Sigmoid colon (tissue), 7 donors: ENCODE results near the gene SH3RF3. TPM values are rescaled to one million over a fixed set of nuclear protein-coding genes. Genes with fewer than 3 reads are reported as not detected.
A peak's percentile ranks its signal among the peaks of the same experiment; 100 is the strongest.

Source experiments
- DNase-seq: peaks from one replicate; pipeline ENCODE4 v3.0.0-alpha.2; 2019
- H3K27ac ChIP-seq, 4 donors: fragments of 200-600 bp; sonication (generic); one replicate each; pipeline ENCODE4 v1.5.1; 2016 to 2019; ENCODE audit warnings: mild to moderate bottlenecking in 1 of 4
- H3K27me3 ChIP-seq, 3 donors: fragments of 200-600 bp; sonication (generic); one replicate each; pipeline ENCODE4 v1.5.1; 2019; ENCODE audit warnings: mild to moderate bottlenecking in 1 of 3
- H3K36me3 ChIP-seq, 4 donors: fragments of 200-600 bp; sonication (generic); one replicate each; pipeline ENCODE4 v1.5.1; 2016 to 2019
- H3K4me1 ChIP-seq, 4 donors: fragments of 200-600 bp; sonication (generic); one replicate each; pipeline ENCODE4 v1.5.1; 2017 to 2019
- H3K4me3 ChIP-seq, 4 donors: fragments of 200-600 bp; sonication (generic); one replicate each; pipeline ENCODE4 v1.5.1; 2017 to 2019; ENCODE audit warnings: mild to moderate bottlenecking in 2 of 4, moderate library complexity in 1 of 4
- H3K9me3 ChIP-seq, 4 donors: fragments of 200-600 bp in 3 of 4; sonication (generic) in 3 of 4; one replicate each; pipeline versions ENCODE4 v1.5.1 to v1.6.1; 2013 to 2019
- EP300 ChIP-seq, 4 donors: sonication (generic); formaldehyde crosslinking; IDR thresholded peaks; one replicate each; pipeline ENCODE4 v1.6.1; 2017; ENCODE audit warnings: antibody characterized with exemption in 4 of 4
- POLR2A ChIP-seq, 2 donors: fragments of 450-650 bp; IDR thresholded peaks; one replicate each; pipeline ENCODE4 v1.6.1; 2016; ENCODE audit warnings: antibody characterized with exemption in 2 of 2, mild to moderate bottlenecking in 2 of 2, moderate library complexity in 2 of 2
- POLR2AphosphoS5 ChIP-seq, 4 donors: sonication (generic); formaldehyde crosslinking; IDR thresholded peaks; one replicate each; pipeline ENCODE4 v1.6.1; 2017; ENCODE audit warnings: antibody characterized with exemption in 4 of 4
- WGBS, 2 donors: extraction: QIAGEN DNeasy Blood & Tissue Kit; methylation state at CpG; one replicate each; pipeline ENCODE4 v1.1.7; 2013; 5-methylcytosine and 5-hydroxymethylcytosine counted together
- intact Hi-C: fragments of 100-400 bp; cut with DNase I; formaldehyde crosslinking; loops from one replicate; pipeline ENCODE4 v1.15.1; 2023
- polyA plus RNA-seq, 3 donors: library from polyadenylated mRNA; stranded (reverse); fragments of 200-250 nt; gene quantifications; one replicate each; pipeline ENCODE4 v1.2.3, GENCODE V29; 2013
- total RNA-seq, 4 donors: library from RNA; depleted of rRNA; stranded (reverse); fragments of >200 nt; gene quantifications; one replicate each; pipeline ENCODE4 v1.1.0, GENCODE V29; 2016
- TF ChIP-seq, protein P1 (sequence below), 4 experiments: fragments of 450-650 bp in 3 of 4; fragments of 200-600 bp in 1 of 4; IDR thresholded peaks; one replicate each; pipeline ENCODE4 v1.5.1; 2016 to 2019; ENCODE audit warnings: antibody characterized with exemption in 4 of 4, mild to moderate bottlenecking in 3 of 4, moderate library complexity in 2 of 4
- donor health status: healthy with polysubstance abuse.
- donor health status: Bipolar disorder and iron deficiency.
- donor health status: healthy.

SH3RF3 gene
- total and polyA plus RNA-seq, 7 donors = 0.69 to 10.0 (median 3.4) TPM

DNA sequence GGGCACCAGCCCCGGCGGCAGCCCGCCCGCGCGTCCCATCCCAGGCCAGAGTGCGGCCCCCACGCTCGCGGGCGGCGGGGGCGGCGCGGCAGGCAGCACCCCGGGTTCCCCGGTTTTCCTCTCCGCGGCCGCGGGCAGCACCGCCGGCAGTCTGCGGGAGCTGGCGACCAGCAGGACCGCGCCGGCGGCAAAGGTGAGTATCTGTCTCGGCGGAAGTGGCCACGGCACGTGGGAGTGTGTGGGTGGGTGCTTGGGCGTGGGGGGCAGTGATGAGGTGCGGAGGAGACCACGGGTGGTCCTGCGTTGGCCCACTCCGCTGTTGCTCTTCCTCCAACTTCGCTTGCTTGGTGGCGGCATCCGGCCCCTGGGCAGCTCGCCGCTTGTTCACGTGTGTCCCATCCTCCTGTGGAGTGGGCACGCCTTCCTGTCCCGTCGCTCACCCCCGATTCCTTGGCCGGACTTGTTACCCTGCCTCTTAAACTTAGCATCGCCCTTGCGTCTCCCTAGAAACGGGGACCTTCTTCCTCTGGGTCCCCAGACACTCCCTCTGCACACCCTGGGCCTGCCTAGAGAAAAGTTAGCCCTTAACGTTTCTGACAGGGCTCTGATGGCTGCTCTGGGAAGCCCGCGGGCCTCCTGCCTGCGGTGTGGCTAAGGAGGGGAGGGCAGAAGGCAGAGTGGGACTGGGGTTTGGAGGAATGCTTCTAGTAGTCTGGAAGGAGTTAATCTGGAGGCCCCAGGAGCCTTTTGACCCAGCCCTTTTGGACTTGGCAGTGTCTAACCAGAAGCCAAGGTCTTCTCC, 1.1 kb downstream of the SH3RF3 start:
- DNase-seq = peak; percentile 78
- Histone ChIP-seq H3K4me3 (peak overlapping the region; percentile 42 to 86 (median 74)), H3K27me3 (no peaks in the 10 kb centered on the region), H3K36me3 (no peaks in the 10 kb centered on the region), H3K4me1 (peaks cover 0 to 28% (median 21%) of the 10 kb centered on the region in 4 donors), H3K9me3 (no peaks in the 10 kb centered on the region), H3K27ac (peak overlapping the region; percentile 74 to 87 (median 84))
- WGBS, 2 donors = 18 to 28% methylated on average over 56 of the region's 56 CpGs
- TF ChIP-seq EP300 (IDR thresholded peaks at IDR 0.05) = no peak
- TF ChIP-seq POLR2A (IDR thresholded peaks at IDR 0.05) = no peak
- peak in 1 of 4 donors; percentile 14 for TF ChIP-seq POLR2AphosphoS5 (IDR thresholded peaks at IDR 0.05)
- intact Hi-C loops = loop anchor here (2.0 kb wide), 3 partner anchors 41 to 193 kb away; no protein-coding TSS in a partner anchor

GRCh38 chr2:109130723-109130995, 1.7 kb downstream of the SH3RF3 start:
- DNase-seq = no peak
- peak overlapping the region; percentile 42 to 86 (median 74) for H3K4me3 ChIP-seq
- 66 to 76% methylated on average over 5 of the region's 5 CpGs for WGBS, 2 donors
- peaks cover 0 to 28% (median 21%) of the 10 kb centered on the region in 4 donors for H3K4me1 ChIP-seq
- intact Hi-C loops = no loop called here
- H3K9me3 ChIP-seq = no peaks in the 10 kb centered on the region
- H3K36me3 ChIP-seq = no peaks in the 10 kb centered on the region
- no peaks in the 10 kb centered on the region for H3K27me3 ChIP-seq
- peak overlapping the region in 3 of 4 donors; percentile 82 to 87 (median 85) for H3K27ac ChIP-seq
- TF ChIP-seq POLR2AphosphoS5 (IDR thresholded peaks at IDR 0.05) = no peak
- no peak for TF ChIP-seq POLR2A (IDR thresholded peaks at IDR 0.05)
- TF ChIP-seq, protein P1, sequence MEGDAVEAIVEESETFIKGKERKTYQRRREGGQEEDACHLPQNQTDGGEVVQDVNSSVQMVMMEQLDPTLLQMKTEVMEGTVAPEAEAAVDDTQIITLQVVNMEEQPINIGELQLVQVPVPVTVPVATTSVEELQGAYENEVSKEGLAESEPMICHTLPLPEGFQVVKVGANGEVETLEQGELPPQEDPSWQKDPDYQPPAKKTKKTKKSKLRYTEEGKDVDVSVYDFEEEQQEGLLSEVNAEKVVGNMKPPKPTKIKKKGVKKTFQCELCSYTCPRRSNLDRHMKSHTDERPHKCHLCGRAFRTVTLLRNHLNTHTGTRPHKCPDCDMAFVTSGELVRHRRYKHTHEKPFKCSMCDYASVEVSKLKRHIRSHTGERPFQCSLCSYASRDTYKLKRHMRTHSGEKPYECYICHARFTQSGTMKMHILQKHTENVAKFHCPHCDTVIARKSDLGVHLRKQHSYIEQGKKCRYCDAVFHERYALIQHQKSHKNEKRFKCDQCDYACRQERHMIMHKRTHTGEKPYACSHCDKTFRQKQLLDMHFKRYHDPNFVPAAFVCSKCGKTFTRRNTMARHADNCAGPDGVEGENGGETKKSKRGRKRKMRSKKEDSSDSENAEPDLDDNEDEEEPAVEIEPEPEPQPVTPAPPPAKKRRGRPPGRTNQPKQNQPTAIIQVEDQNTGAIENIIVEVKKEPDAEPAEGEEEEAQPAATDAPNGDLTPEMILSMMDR (IDR thresholded peaks at IDR 0.05) = no peak
- no peak for TF ChIP-seq EP300 (IDR thresholded peaks at IDR 0.05)

DNA sequence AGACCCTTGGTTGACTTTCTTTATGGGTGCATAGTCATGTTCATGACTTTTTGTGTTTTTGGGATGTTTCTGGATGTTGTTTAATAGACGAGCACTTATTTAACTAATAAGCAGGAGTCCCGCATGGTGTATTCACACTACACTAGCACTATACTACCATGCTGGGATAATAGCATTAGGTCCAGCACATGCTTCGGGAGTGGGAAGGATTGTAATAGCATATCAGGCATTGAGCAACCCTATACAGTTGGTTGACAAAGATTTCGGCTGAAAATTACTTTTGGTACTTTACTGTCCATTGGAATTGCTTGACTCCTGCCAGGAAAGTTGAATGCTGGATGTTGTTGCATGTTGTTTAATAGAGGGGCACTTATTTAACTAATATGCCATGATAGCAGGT, 2.8 kb downstream of the SH3RF3 start:
- Histone ChIP-seq H3K27ac (peak overlapping the region in 1 of 4 donors; percentile 4), H3K4me1 (peaks cover 0 to 28% (median 24%) of the 10 kb centered on the region in 4 donors), H3K4me3 (no peak overlapping the region), H3K36me3 (no peaks in the 10 kb centered on the region), H3K9me3 (no peaks in the 10 kb centered on the region), H3K27me3 (no peaks in the 10 kb centered on the region)
- TF ChIP-seq, protein P1 (IDR thresholded peaks at IDR 0.05) = no peak
- TF ChIP-seq POLR2A (IDR thresholded peaks at IDR 0.05) (no peak), POLR2AphosphoS5 (IDR thresholded peaks at IDR 0.05) (no peak), EP300 (IDR thresholded peaks at IDR 0.05) (no peak)
- WGBS, 2 donors = 84 to 85% methylated on average over 4 of the region's 4 CpGs
- DNase-seq = no peak
- intact Hi-C loops = no loop called here

DNA sequence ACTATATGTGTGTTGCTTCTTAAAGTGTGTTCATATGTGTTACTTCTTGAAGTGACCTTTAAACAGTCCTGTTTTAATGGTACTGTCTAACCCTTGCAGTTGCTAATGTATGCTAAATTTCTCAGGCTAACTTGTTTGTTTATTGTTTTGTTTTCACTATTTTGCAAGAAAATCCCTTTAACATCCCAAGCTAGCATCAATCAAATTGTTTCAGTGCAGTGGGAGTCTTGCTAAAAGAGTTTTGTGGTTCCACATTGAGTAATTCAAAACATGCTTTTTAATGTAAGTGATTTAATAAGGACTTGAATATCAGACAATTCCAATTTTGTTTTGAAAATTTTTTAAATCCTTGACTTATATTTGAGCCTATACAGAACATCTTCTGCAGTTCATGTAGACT, 3.6 kb downstream of the SH3RF3 start:
- Histone ChIP-seq H3K27me3 (no peaks in the 10 kb centered on the region), H3K9me3 (no peaks in the 10 kb centered on the region), H3K4me3 (no peak overlapping the region), H3K4me1 (peaks cover 0 to 24% (median 23%) of the 10 kb centered on the region in 4 donors), H3K36me3 (no peaks in the 10 kb centered on the region), H3K27ac (no peak overlapping the region)
- no peak for TF ChIP-seq POLR2AphosphoS5 (IDR thresholded peaks at IDR 0.05)
- TF ChIP-seq, protein P1 (IDR thresholded peaks at IDR 0.05) = no peak
- TF ChIP-seq POLR2A (IDR thresholded peaks at IDR 0.05) = no peak
- no peak for TF ChIP-seq EP300 (IDR thresholded peaks at IDR 0.05)
- intact Hi-C loops = no loop called here
- DNase-seq = no peak

DNA sequence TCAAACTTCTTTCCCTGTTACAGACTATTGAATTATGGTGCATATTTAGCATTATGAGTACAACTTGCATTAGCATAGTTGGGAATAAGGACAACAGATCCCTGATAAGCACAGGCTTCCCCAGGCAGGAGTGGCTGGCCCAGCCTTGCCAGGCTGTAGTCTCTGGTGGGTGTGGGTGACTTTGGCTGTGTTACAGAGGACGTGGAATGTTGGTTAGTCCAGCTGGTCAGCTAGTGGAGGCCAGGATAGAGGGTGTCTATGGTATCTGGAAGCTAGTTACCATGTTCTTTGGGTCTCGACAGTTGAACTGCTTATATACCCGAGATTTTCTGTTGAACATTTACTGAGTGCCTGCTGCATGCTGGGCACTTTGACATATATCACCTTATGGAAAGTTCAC, 4.7 kb downstream of the SH3RF3 start:
- H3K4me1 ChIP-seq = peaks cover 0 to 23% (median 20%) of the 10 kb centered on the region in 4 donors
- WGBS, 2 donors = 75 to 89% methylated on average over 3 of the region's 3 CpGs
- H3K36me3 ChIP-seq = no peaks in the 10 kb centered on the region
- no peak overlapping the region for H3K4me3 ChIP-seq
- TF ChIP-seq POLR2AphosphoS5 (IDR thresholded peaks at IDR 0.05) (no peak), EP300 (IDR thresholded peaks at IDR 0.05) (no peak), POLR2A (IDR thresholded peaks at IDR 0.05) (no peak)
- TF ChIP-seq, protein P1 (IDR thresholded peaks at IDR 0.05) = no peak
- DNase-seq = no peak
- H3K9me3 ChIP-seq = no peaks in the 10 kb centered on the region
- H3K27me3 ChIP-seq = no peaks in the 10 kb centered on the region
- no peak overlapping the region for H3K27ac ChIP-seq
- intact Hi-C loops = no loop called here
